ENCODE data around the gene SCRN2.

GRCh38 chr17:47862621-47863440 lies 21.8 kb upstream of the SCRN2 start:
- no peak for TF ChIP-seq CTCF (IDR thresholded peaks at IDR 0.05)
- TF ChIP-seq POLR2A (IDR thresholded peaks at IDR 0.05), result no peak
